ENCODE results near the gene MICALL1.
"Not testable (repeated sequence)": the region's sequence is repeated elsewhere in the genome, so short reads cannot be mapped to it uniquely, and the experiment has no call there.

Gene MICALL1

DNA sequence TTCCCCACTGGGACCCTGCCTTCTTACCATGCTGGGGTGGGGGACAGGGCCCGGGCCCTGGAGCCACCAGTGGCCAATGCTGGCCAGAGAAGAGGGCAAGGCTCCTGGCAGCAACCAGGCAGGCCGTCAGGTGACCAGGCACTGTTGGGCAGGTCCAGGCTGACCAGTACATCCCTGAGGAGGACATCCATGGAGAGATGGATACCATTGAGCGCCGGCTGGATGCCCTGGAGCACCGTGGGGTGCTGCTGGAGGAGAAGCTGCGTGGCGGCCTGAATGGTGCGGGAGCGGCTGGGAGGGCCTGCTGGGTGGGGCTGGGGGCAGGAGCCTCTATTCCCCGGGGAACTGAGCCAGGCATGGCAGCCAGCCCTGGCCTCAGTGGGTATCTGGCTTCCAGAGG is 26.3 kb downstream of the MICALL1 start:
- Mint-ChIP-seq H3K36me3 (ENCODE audit: low read depth) (peaks cover 7% of the 10 kb centered on the region), H3K4me1 (ENCODE audit: low read depth) (peaks cover 9% of the 10 kb centered on the region), H3K9me3 (no peaks in the 10 kb centered on the region), H3K27ac (no peak overlapping the region), H3K27me3 (no peaks in the 10 kb centered on the region), H3K4me3 (no peak overlapping the region)

DNA sequence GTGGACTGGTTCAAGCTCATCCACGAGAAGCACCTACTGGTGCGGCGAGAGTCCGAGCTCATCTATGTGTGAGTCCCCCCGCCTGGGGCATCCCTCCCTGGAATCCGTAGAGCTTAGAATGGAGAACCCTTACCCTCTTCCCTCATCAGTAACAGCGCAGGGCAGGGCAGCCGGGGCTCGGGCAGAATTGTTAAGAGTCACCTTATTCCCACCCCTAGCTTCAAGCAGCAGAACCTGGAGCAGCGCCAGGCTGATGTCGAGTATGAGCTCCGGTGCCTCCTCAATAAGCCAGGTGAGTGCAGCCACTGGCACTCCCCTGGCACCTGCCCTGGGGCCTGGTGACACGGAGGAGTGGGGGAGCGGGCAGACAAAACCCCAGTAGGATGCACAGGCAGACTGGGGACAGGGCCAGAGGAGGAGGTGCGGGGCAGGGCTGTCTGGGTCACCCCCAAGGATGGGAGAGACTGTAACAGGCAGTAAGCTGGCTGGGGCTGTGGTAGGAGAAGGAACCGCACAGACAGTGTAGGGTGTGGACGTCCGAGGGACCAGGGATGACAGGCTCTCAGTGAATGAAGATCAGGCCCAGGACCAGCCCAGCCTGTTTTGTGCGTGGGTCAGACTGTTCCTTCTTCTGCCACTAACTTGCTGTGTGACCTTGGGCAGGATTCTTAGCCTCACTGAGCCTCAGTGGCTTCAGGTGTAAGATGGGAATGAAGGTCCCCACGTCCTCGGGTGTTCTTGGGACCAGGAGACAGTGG is 26.9 kb downstream of the MICALL1 start:
- peaks cover 7% of the 10 kb centered on the region for H3K36me3 Mint-ChIP-seq (ENCODE audit: low read depth)
- no peak overlapping the region for H3K27ac Mint-ChIP-seq
- H3K4me1 Mint-ChIP-seq (ENCODE audit: low read depth): peaks cover 9% of the 10 kb centered on the region
- no peaks in the 10 kb centered on the region for H3K9me3 Mint-ChIP-seq
- no peak overlapping the region for H3K4me3 Mint-ChIP-seq
- H3K27me3 Mint-ChIP-seq: no peaks in the 10 kb centered on the region

DNA sequence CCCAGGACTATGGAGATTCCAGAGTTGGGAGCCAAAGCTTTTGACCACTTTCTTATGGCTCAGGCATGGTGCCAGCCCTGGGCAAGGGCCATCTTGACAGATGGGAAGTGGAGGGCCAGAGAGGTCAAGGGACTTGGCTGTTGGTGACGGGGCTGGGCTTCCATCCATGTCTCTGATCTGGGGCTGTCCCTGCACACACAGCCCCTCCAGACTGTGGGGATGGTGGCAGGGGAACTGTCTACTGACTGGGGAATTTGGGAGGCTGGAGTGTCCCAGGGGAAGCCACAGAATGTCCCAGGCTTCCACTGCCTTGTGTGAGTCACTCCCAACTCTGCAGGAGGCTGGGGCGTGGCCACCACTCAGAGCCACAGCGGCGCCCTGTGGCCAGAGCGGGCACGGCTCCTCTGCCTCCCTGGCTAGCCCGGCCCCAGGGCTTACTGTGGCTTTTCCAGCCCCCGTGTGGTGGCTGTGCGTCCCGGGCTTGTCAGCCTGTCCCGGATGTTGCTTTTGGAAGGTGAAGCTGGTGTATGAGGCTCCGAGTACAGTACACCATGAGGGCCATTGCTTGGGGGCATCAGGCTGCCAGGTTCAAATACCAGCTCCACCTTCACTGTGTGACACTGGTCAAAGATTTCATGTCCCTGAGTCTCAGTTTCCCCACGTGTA is 27.7 kb downstream of the MICALL1 start:
- peaks cover 3% of the 10 kb centered on the region for H3K36me3 Mint-ChIP-seq (ENCODE audit: low read depth)
- H3K4me3 Mint-ChIP-seq: no peak overlapping the region
- no peaks in the 10 kb centered on the region for H3K9me3 Mint-ChIP-seq
- peak overlapping the region; percentile 40 for H3K27ac Mint-ChIP-seq
- peaks cover 9% of the 10 kb centered on the region for H3K4me1 Mint-ChIP-seq (ENCODE audit: low read depth)
- H3K27me3 Mint-ChIP-seq: no peaks in the 10 kb centered on the region

DNA sequence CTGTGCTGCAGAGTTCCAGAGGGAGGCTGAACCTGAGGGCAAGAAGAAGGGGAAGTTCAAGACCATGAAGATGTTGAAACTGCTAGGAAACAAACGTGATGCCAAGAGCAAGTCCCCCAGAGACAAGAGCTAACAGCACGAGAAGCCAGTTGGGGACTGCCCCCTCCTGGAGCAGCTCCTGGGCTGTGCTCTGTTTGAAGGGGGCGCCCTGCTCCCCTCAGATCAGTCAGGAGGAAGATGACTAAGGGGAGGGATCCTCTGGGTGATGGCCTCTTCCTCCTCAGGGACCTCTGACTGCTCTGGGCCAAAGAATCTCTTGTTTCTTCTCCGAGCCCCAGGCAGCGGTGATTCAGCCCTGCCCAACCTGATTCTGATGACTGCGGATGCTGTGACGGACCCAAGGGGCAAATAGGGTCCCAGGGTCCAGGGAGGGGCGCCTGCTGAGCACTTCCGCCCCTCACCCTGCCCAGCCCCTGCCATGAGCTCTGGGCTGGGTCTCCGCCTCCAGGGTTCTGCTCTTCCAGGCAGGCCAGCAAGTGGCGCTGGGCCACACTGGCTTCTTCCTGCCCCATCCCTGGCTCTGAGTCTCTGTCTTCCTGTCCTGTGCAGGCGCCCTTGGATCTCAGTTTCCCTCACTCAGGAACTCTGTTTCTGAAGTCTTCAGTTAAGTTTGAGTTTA is 34.7 kb downstream of the MICALL1 start:
- Mint-ChIP-seq H3K4me3 (no peak overlapping the region), H3K9me3 (no peaks in the 10 kb centered on the region), H3K27ac (peak overlapping the region; percentile 16), H3K27me3 (no peaks in the 10 kb centered on the region), H3K4me1 (ENCODE audit: low read depth) (no peaks in the 10 kb centered on the region), H3K36me3 (ENCODE audit: low read depth) (no peaks in the 10 kb centered on the region)

DNA sequence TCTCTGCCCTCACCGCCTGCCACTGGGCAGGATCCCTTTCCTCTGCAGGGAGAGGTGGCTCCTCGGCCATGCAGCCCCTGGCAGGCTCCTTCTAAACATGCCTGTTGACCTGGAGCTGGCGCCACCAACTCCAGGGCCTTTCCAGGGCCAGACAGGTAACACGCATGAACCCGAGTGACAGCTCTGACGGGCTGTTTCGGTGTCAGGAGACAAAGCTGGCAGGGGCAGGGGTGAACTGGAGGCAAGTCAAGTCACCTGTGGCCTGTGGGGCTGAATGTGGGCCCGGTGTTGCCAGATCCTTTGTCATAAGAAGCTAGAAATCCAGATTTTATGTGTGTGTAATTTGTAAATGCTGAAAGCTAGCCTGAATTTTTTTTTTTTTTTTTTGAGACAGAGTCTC is 36.0 kb downstream of the MICALL1 start:
- no peaks in the 10 kb centered on the region for H3K36me3 Mint-ChIP-seq (ENCODE audit: low read depth)
- no peaks in the 10 kb centered on the region for H3K9me3 Mint-ChIP-seq
- H3K27me3 Mint-ChIP-seq: no peaks in the 10 kb centered on the region
- H3K4me3 Mint-ChIP-seq: no peak overlapping the region
- no peaks in the 10 kb centered on the region for H3K4me1 Mint-ChIP-seq (ENCODE audit: low read depth)
- H3K27ac Mint-ChIP-seq: no peak overlapping the region

DNA sequence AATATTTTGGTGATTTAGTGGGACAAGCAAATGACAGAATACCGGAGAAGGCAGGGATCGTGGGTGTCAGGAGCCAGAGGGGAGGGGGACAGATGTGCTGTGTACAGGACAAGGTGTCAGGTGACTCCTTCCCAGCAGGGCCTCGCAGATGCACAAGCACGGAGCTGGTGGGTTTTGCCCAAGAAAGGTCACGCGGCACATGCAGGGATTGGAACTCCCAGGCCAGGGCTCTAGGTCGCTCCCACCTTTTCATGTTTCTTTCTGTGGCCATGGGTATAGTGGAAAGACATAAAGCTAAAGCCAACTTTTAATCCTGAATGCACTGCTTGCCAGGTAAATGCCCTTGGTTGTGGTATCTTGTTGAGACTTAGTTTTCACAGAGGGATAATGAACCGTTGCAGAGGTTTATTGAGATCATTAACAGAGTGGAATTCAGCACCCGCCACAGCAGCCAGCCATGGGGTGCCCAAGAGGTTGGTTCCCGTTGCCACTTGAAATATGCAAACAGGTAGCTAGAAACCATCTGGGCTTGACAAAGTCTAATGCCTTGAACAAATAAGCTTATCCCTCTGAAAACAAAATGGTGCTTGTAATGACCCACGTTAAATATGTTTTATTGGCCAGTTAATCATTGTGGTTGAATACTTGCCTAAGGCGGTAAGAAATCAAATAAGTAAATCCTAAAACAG is 37.2 kb downstream of the MICALL1 start:
- no peaks in the 10 kb centered on the region for H3K36me3 Mint-ChIP-seq (ENCODE audit: low read depth)
- H3K27ac Mint-ChIP-seq: no peak overlapping the region
- no peaks in the 10 kb centered on the region for H3K27me3 Mint-ChIP-seq
- H3K9me3 Mint-ChIP-seq: no peaks in the 10 kb centered on the region
- no peak overlapping the region for H3K4me3 Mint-ChIP-seq
- no peaks in the 10 kb centered on the region for H3K4me1 Mint-ChIP-seq (ENCODE audit: low read depth)

DNA sequence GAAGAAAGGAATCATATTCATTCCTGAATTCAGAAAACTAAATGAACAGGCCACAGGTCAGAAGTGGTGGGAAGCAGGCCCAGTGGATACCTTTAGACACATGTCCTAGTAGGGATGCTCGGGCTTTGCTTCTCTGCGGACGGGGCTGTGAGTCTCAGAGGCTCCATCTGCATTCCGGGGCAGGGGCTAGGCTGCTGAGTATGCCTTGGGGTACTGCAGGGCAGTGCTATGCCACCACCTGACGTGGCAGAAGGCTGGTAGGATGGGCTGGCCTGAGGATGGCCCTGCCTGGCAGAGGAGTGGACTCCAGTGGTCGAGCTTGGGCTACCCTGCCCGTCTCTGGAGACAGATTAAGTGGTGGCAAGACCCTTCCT is 37.7 kb downstream of the MICALL1 start:
- H3K9me3 Mint-ChIP-seq: no peaks in the 10 kb centered on the region
- H3K4me3 Mint-ChIP-seq: no peak overlapping the region
- H3K27me3 Mint-ChIP-seq: no peaks in the 10 kb centered on the region
- no peak overlapping the region for H3K27ac Mint-ChIP-seq
- H3K36me3 Mint-ChIP-seq (ENCODE audit: low read depth): no peaks in the 10 kb centered on the region
- no peaks in the 10 kb centered on the region for H3K4me1 Mint-ChIP-seq (ENCODE audit: low read depth)

DNA sequence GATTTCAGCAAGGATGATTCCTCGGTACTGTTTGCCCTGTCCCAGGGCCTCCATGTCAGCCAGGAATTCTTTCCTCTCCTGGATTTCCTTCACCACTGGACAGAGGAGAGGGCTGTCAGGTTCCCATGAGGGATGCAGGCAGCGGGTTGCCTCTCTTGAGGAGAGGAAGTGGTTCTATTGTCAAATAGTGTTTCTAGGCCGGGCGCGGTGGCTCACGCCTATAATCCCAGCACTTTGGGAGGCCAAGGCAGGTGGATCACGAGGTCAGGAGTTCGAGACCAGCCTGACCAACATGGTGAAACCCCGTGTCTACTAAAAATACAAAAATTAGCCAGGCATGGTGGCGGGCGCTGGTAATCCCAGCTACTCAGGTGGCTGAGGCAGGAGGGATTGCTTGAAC is 38.3 kb downstream of the MICALL1 start:
- not testable (repeated sequence) for H3K27me3 Mint-ChIP-seq

DNA sequence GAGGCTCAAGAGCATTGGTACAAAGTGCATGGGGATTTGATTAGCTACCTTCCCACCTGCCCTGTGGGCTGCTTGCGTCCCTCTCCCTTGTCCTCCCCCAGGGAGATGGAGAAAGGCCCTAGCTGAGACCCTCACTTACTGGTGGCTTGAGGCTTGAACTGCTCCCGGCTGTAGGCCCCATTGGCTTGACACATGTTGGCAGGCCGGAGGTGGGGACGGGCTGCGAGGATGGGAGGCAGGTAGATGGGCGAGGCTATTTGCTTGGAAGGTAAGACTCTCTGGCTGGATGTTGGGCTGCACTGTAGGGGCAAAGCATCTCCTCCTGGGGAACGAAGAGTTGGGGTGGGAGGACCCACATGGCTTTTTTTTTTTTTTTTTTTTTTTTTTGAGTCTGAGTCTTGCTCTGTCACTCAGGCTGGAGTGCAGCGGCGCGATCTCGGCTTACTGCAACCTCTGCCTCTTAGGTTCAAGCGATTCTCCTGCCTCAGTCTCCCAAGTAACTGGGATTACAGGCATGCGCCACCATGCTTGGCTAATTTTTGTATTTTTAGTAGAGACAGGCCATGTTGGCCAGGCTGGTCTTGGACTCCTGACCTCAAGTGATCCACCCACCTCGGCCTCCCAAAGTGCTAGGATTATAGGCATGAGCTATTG is 41.2 kb downstream of the MICALL1 start:
- H3K36me3 Mint-ChIP-seq (ENCODE audit: low read depth); H3K9me3 Mint-ChIP-seq; H3K27ac Mint-ChIP-seq; H3K27me3 Mint-ChIP-seq; H3K4me3 Mint-ChIP-seq; H3K4me1 Mint-ChIP-seq (ENCODE audit: low read depth): not testable (repeated sequence)

More for the DNA sequence above, 38.3 kb downstream of the MICALL1 start:
- H3K27ac Mint-ChIP-seq; H3K36me3 Mint-ChIP-seq (ENCODE audit: low read depth); H3K4me1 Mint-ChIP-seq (ENCODE audit: low read depth); H3K9me3 Mint-ChIP-seq; H3K4me3 Mint-ChIP-seq: not testable (repeated sequence)

DNA sequence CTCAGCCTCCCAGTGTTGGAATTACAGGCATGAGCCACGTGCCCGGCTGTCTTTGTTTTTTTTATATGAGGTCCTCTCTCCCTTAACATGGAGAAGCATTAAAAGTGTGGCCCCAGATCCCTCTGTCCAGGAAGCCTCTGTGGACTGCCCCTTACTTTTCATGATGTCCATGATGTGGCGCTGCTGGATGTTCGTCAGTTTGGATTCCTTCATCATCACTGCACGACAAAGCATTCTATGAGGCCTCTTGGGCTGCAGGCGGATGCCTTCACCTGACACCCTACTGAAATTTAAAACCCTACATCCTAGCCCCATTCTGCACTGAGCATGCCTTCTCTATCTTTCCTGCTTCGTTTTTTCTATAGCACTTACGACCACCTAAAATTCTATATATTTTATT is 45.2 kb downstream of the MICALL1 start:
- H3K4me3 Mint-ChIP-seq: no peak overlapping the region
- H3K9me3 Mint-ChIP-seq: no peaks in the 10 kb centered on the region
- H3K4me1 Mint-ChIP-seq (ENCODE audit: low read depth): peaks cover 21% of the 10 kb centered on the region
- H3K27me3 Mint-ChIP-seq: peaks cover 14% of the 10 kb centered on the region
- no peak overlapping the region for H3K27ac Mint-ChIP-seq
- peaks cover 9% of the 10 kb centered on the region for H3K36me3 Mint-ChIP-seq (ENCODE audit: low read depth)

DNA sequence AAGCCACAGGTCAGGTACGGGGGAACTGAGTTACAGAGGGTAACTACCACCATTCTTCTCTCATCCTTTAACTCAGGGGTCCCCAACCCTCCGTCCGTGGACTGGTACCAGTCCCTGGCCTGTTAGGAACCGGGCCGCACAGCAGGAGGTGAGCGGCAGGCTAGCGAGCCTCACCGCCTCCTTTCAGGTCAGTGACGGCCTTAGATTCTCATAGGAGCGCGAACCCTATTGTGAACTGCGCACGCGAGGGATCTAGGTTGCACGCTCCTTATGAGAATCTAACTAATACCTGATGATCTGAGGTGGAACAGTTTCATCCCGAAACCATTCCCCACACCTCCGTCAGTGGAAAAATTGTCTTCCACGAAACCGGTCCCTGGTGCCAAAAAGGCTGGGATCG is 46.5 kb downstream of the MICALL1 start:
- peaks cover 21% of the 10 kb centered on the region for H3K36me3 Mint-ChIP-seq (ENCODE audit: low read depth)
- not testable (repeated sequence) for H3K27ac Mint-ChIP-seq, H3K9me3 Mint-ChIP-seq
- H3K4me3 Mint-ChIP-seq: peak overlapping the region; percentile 99
- peaks cover 14% of the 10 kb centered on the region for H3K27me3 Mint-ChIP-seq
- H3K4me1 Mint-ChIP-seq (ENCODE audit: low read depth): peaks cover 31% of the 10 kb centered on the region

DNA sequence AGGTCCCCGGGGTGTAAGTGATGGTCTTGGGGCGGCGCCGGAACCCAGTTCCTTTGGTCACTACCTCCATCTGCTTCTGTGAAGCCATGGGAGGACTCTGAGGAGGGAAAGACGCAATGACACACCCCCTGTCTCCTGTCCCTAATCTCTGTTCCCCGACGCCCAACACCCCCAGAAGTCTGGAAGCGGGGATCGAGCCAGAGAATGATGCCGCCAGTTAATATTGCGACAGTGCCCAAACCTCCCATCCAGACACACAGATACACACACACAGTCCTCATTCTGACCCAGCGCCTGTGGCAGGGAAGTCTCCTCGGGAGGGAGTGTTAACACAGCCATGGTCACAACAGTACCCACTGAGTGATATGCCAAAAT is 47.0 kb downstream of the MICALL1 start:
- Mint-ChIP-seq H3K27me3 (peaks cover 14% of the 10 kb centered on the region), H3K4me1 (ENCODE audit: low read depth) (peaks cover 31% of the 10 kb centered on the region), H3K27ac (peak overlapping the region; percentile 72), H3K36me3 (ENCODE audit: low read depth) (peaks cover 25% of the 10 kb centered on the region), H3K4me3 (peak overlapping the region; percentile 99), H3K9me3 (no peaks in the 10 kb centered on the region)

DNA sequence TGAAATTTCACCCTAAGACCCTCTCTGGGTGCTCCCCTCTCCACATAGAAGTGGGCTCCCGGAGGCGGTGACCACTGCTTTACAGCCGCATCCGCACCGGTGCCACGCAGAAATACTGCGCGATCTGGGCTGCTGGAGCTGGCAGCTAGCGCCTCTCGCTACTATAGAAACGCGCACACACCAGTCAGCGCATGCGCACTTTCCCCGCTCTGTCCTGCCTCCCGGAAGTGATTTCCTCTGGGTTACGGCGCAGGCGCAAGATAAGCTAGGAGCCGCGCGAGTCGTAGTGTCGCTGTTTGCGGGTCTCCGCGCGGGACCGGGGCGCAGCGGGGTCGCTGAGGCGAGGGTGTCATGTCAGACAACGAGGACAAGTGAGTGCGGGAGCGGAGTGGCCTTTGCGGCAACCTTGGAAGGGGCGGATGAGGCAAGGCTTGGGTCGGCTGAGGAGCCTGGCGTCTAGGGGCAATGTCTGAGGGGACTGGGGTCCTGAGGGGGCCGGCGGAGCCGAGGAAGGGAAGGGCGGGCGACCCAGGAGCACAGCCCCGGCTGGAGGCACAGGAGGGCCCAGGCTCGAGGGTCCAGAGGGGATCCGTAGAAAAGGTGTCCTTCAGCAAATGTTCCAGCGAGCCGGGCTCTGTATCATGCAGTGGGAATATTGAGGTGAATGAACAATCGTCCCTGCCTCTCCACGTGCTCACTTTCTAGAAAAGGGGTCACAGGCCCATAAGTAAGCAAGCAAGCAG is 47.5 kb downstream of the MICALL1 start, which contains the start of the genes C22orf23 and POLR2F:
C22orf23 (minus strand) TSS at position 165 of the 743 bp plus-strand sequence. CDS start 452 bp downstream, outside the sequence.
POLR2F (plus strand) TSS at position 263 of the 743 bp plus-strand sequence; CDS start at position 352, 89 bp downstream.
- Mint-ChIP-seq H3K27ac (peak within 1 kb of the TSS; percentile 97), H3K4me1 (ENCODE audit: low read depth) (peaks cover 31% of the 10 kb centered on the region), H3K4me3 (peak within 1 kb of the TSS; percentile 99), H3K9me3 (no peaks in the 10 kb centered on the region), H3K36me3 (ENCODE audit: low read depth) (peaks cover 29% of the 10 kb centered on the region), H3K27me3 (peaks cover 14% of the 10 kb centered on the region)

DNA sequence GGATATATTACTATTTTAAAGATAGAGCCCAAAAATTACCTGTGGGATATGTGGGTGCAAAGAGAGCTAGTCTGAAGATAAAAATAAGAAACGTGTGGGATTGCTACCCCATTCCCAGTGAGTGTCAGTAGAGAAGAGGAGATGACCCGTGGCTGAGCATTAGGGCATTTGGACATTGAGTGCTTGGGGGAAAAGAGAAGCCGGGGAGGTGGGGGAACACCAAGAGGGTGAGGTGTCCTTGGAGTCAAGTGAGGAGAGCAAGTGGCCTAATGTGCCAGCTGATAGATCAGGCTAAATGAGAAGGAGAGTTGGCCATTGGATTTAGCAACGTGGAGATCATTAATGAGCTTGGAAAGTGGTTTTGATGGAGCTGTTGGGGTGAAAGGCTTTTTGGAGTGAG is 48.6 kb downstream of the MICALL1 start:
- H3K4me3 Mint-ChIP-seq: peak overlapping the region; percentile 99
- H3K9me3 Mint-ChIP-seq: no peaks in the 10 kb centered on the region
- peaks cover 31% of the 10 kb centered on the region for H3K4me1 Mint-ChIP-seq (ENCODE audit: low read depth)
- H3K27me3 Mint-ChIP-seq: peaks cover 14% of the 10 kb centered on the region
- peak overlapping the region; percentile 75 for H3K27ac Mint-ChIP-seq
- H3K36me3 Mint-ChIP-seq (ENCODE audit: low read depth): peaks cover 40% of the 10 kb centered on the region
